HEK293T (cell line): ENCODE results near the gene DPEP3.

Experiments
- CTCF ChIA-PET: fragments of 350-600 bp; formaldehyde crosslinking; extraction: SDS; loops from one replicate; lab custom pipeline; 2021; ENCODE audit warnings: antibody characterized with exemption, inconsistent platforms; lab: Yijun Ruan, JAX
- POLR2A ChIA-PET: fragments of 350-600 bp; formaldehyde crosslinking; extraction: SDS; loops from one replicate; lab custom pipeline; 2020; ENCODE audit warnings: antibody characterized with exemption, inconsistent platforms; lab: Yijun Ruan, JAX
- DNase-seq: peaks from one replicate; pipeline ENCODE4 v3.0.0; 2012; ENCODE audit warnings: mixed read lengths; ENCODE audit errors: extremely low spot score
- ARNT ChIP-seq: fragments of 450-650 bp; IDR thresholded peaks from 2 replicates; pipeline ENCODE4 v1.6.1; 2017; ENCODE audit warnings: mild to moderate bottlenecking
- BHLHE40 ChIP-seq: fragments of 450-650 bp; IDR thresholded peaks from 2 replicates; pipeline ENCODE4 v1.6.1; 2016; ENCODE audit warnings: mild to moderate bottlenecking, moderate library complexity, borderline replicate concordance
- CTBP1 ChIP-seq: fragments of 450-650 bp; IDR thresholded peaks from 2 replicates; pipeline ENCODE4 v1.6.1; 2016; ENCODE audit warnings: borderline replicate concordance
- ELF4 ChIP-seq: fragments of 450-650 bp; IDR thresholded peaks from 2 replicates; pipeline ENCODE4 v1.6.1; 2017; ENCODE audit warnings: antibody characterized with exemption
- FOXA1 ChIP-seq: fragments of 450-650 bp; IDR thresholded peaks from 2 replicates; pipeline ENCODE4 v1.6.1; 2016; ENCODE audit warnings: mild to moderate bottlenecking
- FOXK2 ChIP-seq: fragments of 450-650 bp; IDR thresholded peaks from 2 replicates; pipeline ENCODE4 v1.6.1; 2016; ENCODE audit warnings: mild to moderate bottlenecking
- FOXM1 ChIP-seq: fragments of 450-650 bp; IDR thresholded peaks from 2 replicates; pipeline ENCODE4 v1.6.1; 2017; ENCODE audit warnings: mild to moderate bottlenecking, borderline replicate concordance
- HDGF ChIP-seq: fragments of 450-650 bp; IDR thresholded peaks from 2 replicates; pipeline ENCODE4 v1.6.1; 2017; ENCODE audit warnings: antibody characterized with exemption, borderline replicate concordance
- L3MBTL2 ChIP-seq: fragments of 450-650 bp; conservative IDR thresholded peaks from 2 replicates; pipeline ENCODE4 v1.6.1; 2016; ENCODE audit warnings: mild to moderate bottlenecking
- LEF1 ChIP-seq: fragments of 450-650 bp; IDR thresholded peaks from 2 replicates; pipeline ENCODE4 v1.6.1; 2017; ENCODE audit warnings: mild to moderate bottlenecking, borderline replicate concordance
- NFRKB ChIP-seq: fragments of 450-650 bp; IDR thresholded peaks from 2 replicates; pipeline ENCODE4 v1.6.1; 2016; ENCODE audit warnings: mild to moderate bottlenecking, moderate library complexity
- PKNOX1 ChIP-seq: fragments of 450-650 bp; IDR thresholded peaks from 2 replicates; pipeline ENCODE4 v1.6.1; 2016
- SP1 ChIP-seq: fragments of 450-650 bp; IDR thresholded peaks from 2 replicates; pipeline ENCODE4 v1.6.1; 2017
- SUZ12 ChIP-seq: fragments of 450-650 bp; IDR thresholded peaks from 2 replicates; pipeline ENCODE4 v1.6.1; 2016; ENCODE audit warnings: mild to moderate bottlenecking
- TARDBP ChIP-seq: fragments of 450-650 bp; IDR thresholded peaks from 2 replicates; pipeline ENCODE4 v1.6.1; 2016
- ZNF384 ChIP-seq: fragments of 450-650 bp; IDR thresholded peaks from 2 replicates; pipeline ENCODE4 v1.6.1; 2016

DPEP3 gene

GRCh38 chr16:67946966-67947558, 33.2 kb downstream of the DPEP3 start:
- TF ChIP-seq HDGF = no peak
- no peak for TF ChIP-seq LEF1
- TF ChIP-seq BHLHE40 = no peak
- no peak for TF ChIP-seq ELF4
- TF ChIP-seq ARNT = no peak
- TF ChIP-seq TARDBP = no peak
- TF ChIP-seq ZNF384 = no peak
- TF ChIP-seq PKNOX1 = no peak
- no peak for TF ChIP-seq FOXA1
- no peak for TF ChIP-seq NFRKB
- TF ChIP-seq CTBP1 = no peak
- no peak for TF ChIP-seq SP1
- no peak for TF ChIP-seq FOXM1
- no peak for TF ChIP-seq SUZ12
- no peak for TF ChIP-seq L3MBTL2
- no peak for TF ChIP-seq FOXK2
- DNase-seq = no peak
- ChIA-PET POLR2A (interaction anchor here (0.5 to 0.8 kb wide), 2 partner anchors 16 to 90 kb away, joined by 3 to 4 read pairs; partner anchors contain the start of gene CTRL), CTCF (interaction anchor here (0.5 kb wide), 1 partner anchor 130 kb away, joined by 5 read pairs; no protein-coding TSS in a partner anchor)

- ChIA-PET CTCF (no interaction called here), POLR2A (interaction anchor here (0.8 to 1.1 kb wide), 2 partner anchors 8 to 15 kb away, joined by 3 read pairs; partner anchors contain the start of gene CTRL)
- DNase-seq = no peak
- TF ChIP-seq ARNT (no peak), FOXM1 (no peak), SP1 (no peak), NFRKB (no peak), ELF4 (no peak), TARDBP (no peak), CTBP1 (no peak), HDGF (no peak), BHLHE40 (no peak), FOXK2 (no peak), LEF1 (no peak), SUZ12 (no peak), ZNF384 (no peak), L3MBTL2 (no peak), PKNOX1 (no peak), FOXA1 (no peak)
Observed at GRCh38 chr16:67946128-67946569, 34.1 kb downstream of the DPEP3 start.

- ChIA-PET POLR2A (interaction anchor here (1.1 kb wide), 1 partner anchor 9 kb away, joined by 3 read pairs; no protein-coding TSS in a partner anchor), CTCF (no interaction called here)
- no peak for TF ChIP-seq TARDBP
- TF ChIP-seq PKNOX1 = no peak
- TF ChIP-seq NFRKB = no peak
- TF ChIP-seq FOXK2 = no peak
- TF ChIP-seq HDGF = no peak
- no peak for TF ChIP-seq ARNT
- no peak for TF ChIP-seq ZNF384
- TF ChIP-seq SUZ12 = no peak
- TF ChIP-seq L3MBTL2 = no peak
- no peak for TF ChIP-seq ELF4
- no peak for TF ChIP-seq SP1
- no peak for TF ChIP-seq CTBP1
- TF ChIP-seq FOXA1 = no peak
- TF ChIP-seq FOXM1 = no peak
- TF ChIP-seq BHLHE40 = no peak
- no peak for DNase-seq
Observed at GRCh38 chr16:67945392-67945933, 34.8 kb downstream of the DPEP3 start.

GRCh38 chr16:67944690-67945391, 35.5 kb downstream of the DPEP3 start:
- POLR2A ChIA-PET = interaction anchor here (1.1 to 1.6 kb wide), 2 partner anchors 9 kb away, joined by 3 to 10 read pairs; no protein-coding TSS in a partner anchor
- no peak for TF ChIP-seq TARDBP
- DNase-seq = no peak
- CTCF ChIA-PET = no interaction called here

- CTCF ChIA-PET = interaction anchor here (0.7 to 1.3 kb wide), 2 partner anchors 127 to 277 kb away, joined by 3 read pairs; partner anchors contain the start of genes C16orf86 and ENKD1
- no peak for DNase-seq
- TF ChIP-seq CTBP1 = no peak
- no peak for TF ChIP-seq NFRKB
- no peak for TF ChIP-seq FOXK2
- no peak for TF ChIP-seq SP1
- TF ChIP-seq SUZ12 = no peak
- no peak for TF ChIP-seq ELF4
- TF ChIP-seq PKNOX1 = no peak
- no peak for TF ChIP-seq BHLHE40
- TF ChIP-seq LEF1 = no peak
- POLR2A ChIA-PET = interaction anchor here (1.6 kb wide), 1 partner anchor 8 kb away, joined by 10 read pairs; no protein-coding TSS in a partner anchor
Observed at GRCh38 chr16:67943619-67944504, 36.4 kb downstream of the DPEP3 start, which contains the start of gene LCAT. Gene LCAT (minus strand): TSS chr16:67944120. CDS start chr16:67944101, 19 bp downstream.
